HG03135 (cell line): ENCODE results near the gene RAP2A.
A peak's percentile ranks its signal among the peaks of the same experiment; 100 is the strongest.

Source experiments
- ATAC-seq: cut with Tn5 transposase; IDR thresholded peaks from one replicate; pipeline ENCODE4 v1.9.1; 2021; ENCODE audit warnings: mild to moderate bottlenecking, moderate library complexity; ENCODE audit not compliant: unreplicated experiment

The RAP2A gene

GRCh38 chr13:97422118-97423054 lies 11.6 kb upstream of the RAP2A start:
- no peak for ATAC-seq

- no peak for ATAC-seq
Measured at GRCh38 chr13:97423300-97424045, 10.5 kb upstream of the RAP2A start.

- no peak for ATAC-seq
Measured at GRCh38 chr13:97425590-97425989, 8.4 kb upstream of the RAP2A start.

DNA sequence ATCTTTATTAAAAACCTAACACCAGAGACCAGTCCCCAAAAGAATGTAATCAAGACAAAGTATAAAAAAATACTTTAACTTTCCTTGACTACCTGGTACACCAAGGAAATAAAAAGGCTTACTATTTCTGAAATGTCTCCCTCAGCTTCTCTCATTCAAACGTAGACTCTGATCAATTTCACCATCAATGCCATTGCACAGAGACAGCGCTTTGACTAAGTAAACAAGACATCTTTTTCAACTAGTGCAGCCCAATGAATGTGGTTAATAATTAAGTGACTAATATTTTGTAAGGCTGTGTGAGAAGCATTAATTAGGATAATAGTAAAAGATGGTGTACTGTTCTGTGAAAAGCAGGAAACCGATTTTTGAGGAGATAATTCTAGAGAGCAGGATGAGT lies 7.3 kb upstream of the RAP2A start:
- ATAC-seq: no peak

DNA sequence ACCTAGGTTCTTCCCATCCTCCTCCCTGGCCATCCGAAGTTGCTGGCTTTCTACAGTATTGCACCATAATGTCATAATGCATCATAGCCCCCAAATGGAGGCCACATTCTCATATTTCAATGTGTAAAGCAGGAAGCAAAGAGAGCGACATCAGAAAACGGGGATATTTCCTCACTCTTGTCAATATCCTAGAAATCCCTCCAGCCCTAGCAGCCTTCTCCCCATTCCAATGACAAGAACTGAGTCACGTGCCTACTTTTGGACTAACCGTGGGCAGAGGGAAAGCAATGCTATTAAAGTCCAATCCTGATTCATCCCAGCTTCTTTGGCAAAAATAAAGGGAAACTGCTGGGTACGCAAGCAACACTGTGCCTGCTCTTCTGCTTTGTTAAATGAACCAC lies 4.3 kb upstream of the RAP2A start:
- no peak for ATAC-seq

- ATAC-seq: no peak
Measured at GRCh38 chr13:97430296-97430695, 3.7 kb upstream of the RAP2A start.

DNA sequence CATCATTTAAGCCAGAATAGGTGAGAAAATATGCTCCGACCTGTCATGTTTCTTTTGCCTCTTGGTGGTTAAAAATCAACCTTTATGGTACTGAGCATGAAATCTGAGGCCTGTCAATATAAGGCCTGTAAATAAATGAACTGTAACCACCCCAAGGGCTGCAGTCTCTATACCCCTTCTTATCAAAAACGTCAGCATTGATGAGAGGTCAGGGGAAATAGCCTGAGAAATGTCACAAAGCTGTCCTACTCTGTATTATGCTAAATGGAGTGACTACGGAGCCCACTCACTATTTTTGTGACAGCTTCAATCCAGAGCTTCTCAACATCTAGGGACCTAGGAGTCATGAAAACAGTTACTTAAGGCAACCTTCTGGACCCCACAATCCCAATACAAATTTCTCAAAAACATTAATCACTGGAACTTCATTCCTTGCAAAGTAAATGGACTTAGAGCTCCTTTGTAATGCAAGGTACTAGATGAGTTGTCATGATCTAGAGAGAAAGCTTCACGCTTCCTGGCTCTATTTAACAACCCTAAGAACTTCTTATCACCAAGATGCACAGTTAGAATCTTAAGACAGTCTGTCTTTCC lies 2.7 kb upstream of the RAP2A start:
- no peak for ATAC-seq

- ATAC-seq: no peak
Measured at GRCh38 chr13:97432232-97432916, 1.6 kb upstream of the RAP2A start.

DNA sequence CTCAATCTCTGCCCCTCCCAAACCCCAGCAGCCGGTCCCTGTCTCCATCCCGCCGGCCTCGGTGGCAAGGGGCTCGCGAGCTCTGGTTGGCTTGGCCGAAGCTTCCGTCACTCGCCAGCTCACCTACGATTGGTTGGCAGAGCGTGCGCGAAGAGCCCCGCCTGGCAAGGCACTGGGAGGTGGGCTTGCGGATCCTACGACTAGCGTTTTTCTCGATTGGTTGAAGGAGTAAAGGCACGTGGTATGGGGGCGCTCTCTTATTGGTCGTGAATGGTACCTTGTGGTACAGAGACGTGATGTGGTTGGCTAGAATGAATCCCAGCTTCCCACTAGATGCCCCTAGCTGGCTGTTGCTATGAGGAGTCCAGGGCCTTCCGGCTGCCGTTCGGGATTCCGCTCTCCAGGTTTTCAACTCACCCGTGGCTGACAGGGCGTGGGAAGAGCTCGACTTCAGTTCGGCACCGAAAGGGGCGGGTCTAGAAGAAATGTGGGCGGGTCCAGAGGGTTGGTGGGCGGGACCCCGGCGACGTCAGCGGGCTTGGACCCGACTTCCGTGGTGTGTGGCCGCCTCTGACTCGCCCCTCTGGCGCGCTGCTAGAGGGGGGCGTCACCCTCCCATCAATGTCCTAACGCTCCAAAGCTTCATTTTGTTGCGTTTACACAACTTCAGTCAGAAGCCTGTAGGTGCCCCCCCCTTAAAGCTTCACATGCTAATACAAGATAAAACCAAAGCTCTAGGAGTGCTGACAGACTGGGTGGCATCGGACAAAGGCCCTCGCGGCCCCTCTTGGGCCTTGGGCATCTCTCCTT lies 847 bp upstream of the RAP2A start:
- ATAC-seq: peak; percentile 82

DNA sequence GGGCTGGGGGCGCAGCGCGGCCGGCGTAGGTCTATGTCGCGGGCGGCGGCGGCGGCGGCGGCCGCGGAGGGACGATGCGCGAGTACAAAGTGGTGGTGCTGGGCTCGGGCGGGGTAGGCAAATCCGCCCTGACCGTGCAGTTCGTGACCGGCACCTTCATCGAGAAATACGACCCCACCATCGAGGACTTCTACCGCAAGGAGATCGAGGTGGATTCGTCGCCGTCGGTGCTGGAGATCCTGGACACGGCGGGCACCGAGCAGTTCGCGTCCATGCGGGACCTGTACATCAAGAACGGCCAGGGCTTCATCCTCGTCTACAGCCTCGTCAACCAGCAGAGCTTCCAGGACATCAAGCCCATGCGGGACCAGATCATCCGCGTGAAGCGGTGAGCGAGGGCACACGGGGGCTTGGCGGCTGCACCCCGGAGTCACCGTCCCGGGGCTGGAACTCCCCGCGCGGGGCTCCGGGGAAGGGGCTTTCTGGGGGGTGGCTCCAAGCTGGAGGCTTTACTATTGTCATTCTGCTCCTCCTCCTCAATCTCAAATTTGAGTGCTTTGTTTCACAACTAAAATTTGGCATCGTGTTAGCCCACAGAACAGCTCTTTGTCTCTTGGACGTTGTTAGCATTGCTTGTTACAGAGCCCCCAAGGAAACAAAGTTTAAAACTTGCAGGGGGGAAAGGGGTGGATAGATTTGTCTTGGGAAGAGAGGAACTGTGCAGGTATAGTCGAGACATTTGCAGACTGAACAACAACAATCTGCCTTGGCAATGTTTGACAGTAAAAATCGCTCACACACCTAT lies 630 bp downstream of the RAP2A start:
- peak; percentile 3 for ATAC-seq

GRCh38 chr13:97435323-97435722 lies 1.4 kb downstream of the RAP2A start:
- ATAC-seq: no peak

- ATAC-seq: no peak
Measured at GRCh38 chr13:97435794-97436193, 1.8 kb downstream of the RAP2A start.

GRCh38 chr13:97436845-97437244 lies 2.9 kb downstream of the RAP2A start:
- ATAC-seq: no peak

DNA sequence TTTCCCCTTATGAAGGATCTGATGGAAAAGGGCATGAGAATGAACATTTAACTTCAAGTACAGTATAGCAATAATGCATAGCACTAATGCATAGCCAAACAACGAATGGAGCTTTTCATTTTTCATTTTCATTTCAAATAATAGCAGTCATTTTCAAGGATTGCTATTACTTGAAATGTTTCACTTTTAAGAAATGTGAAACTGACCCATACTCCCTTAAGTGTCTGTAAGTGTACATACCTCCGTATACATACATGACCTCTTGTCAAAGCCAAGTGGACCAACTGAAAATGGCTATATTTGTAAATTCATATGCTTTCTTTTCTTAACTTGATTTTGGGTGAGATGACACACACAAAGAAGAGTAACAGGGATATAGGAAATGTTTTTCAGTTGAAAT lies 3.8 kb downstream of the RAP2A start:
- ATAC-seq: no peak

GRCh38 chr13:97438856-97439595 lies 5.1 kb downstream of the RAP2A start:
- ATAC-seq: no peak

GRCh38 chr13:97440598-97441170 lies 6.7 kb downstream of the RAP2A start:
- ATAC-seq: no peak

DNA sequence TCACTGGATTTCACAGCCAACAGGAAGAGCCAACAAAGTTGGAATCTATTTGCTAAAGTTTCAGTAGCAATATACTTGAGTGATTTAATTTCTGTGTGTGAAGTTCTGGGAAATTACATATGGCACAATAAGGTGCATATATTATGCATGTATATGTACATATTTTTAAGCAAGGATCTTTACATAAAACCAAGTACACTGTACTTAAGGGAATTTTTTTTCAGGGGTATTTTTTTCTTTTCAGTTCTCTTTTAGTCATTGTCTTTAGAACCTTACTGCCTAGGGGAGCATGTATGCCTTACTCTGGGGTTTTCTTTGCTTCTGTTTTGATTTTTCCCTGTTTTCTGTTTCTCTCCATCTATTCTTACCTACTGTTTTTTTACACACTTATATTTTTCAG lies 7.4 kb downstream of the RAP2A start:
- no peak for ATAC-seq

- no peak for ATAC-seq
Measured at GRCh38 chr13:97445522-97446187, 11.7 kb downstream of the RAP2A start.
